GM18502 (cell line): Measurements from ENCODE around the gene FHL2.
"Not testable (repeated sequence)": the region's sequence is repeated elsewhere in the genome, so short reads cannot be mapped to it uniquely, and the experiment has no call there.

Source experiments
- ATAC-seq: cut with Tn5 transposase; IDR thresholded peaks from one replicate; pipeline ENCODE4 v1.9.1; 2021; ENCODE audit warnings: mild to moderate bottlenecking; ENCODE audit not compliant: unreplicated experiment, poor library complexity

FHL2 gene

DNA sequence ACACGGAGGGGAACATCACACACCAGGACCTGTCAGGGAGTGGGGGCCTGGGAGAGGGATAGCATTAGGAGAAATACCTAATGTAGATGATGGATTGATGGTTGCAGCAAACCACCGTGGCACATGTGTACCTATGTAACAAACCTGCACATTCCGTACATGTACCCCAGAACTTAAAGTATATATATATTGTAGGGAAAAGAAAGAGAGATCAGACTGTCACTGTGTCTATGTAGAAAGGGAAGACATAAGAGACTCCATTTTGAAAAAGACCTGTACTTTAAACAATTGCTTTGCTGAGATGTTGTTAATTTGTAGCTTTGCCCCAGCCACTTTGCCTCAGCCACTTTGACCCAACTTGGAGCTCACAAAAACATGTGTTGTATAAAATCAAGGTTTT, 26.0 kb upstream of the FHL2 start:
- not testable (repeated sequence) for ATAC-seq

DNA sequence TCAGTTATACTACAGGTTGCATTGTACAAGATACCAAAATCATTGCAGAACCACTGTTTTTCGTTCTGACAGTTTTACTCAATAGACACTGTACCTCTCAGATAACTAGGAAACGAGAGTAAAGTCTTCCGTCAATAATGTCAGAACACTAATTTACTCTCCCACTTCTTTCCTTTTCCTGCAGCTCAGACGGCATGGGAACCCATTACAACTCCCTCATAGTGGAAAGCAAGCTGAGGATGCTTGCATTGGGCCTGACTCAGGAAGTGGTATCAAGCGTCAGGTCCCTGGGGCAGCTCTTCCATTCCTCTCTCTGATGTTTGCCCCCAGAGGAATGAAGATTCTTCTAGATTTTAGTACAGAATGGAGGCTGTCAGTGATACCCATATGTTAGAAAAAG, 23.9 kb upstream of the FHL2 start:
- ATAC-seq = no peak

DNA sequence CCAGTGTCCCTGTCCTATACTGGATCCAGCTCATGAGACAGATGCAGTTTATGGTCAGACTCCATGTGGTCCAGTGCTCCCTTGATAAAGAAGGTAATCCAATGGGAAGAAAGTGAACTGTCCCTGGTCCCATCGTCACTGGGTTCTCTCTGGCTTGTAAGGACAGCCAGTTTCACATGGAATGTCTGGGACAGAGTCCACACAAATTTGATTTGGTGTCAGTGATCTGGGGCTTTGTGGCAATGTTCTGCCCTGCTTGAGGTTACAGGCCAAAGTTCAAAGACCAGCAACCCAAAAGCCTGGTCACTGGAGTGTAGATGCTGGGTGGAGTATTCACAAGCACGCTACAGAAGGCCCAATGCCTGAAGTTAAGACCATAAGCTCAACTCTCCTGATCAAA, 22.2 kb upstream of the FHL2 start:
- no peak for ATAC-seq

DNA sequence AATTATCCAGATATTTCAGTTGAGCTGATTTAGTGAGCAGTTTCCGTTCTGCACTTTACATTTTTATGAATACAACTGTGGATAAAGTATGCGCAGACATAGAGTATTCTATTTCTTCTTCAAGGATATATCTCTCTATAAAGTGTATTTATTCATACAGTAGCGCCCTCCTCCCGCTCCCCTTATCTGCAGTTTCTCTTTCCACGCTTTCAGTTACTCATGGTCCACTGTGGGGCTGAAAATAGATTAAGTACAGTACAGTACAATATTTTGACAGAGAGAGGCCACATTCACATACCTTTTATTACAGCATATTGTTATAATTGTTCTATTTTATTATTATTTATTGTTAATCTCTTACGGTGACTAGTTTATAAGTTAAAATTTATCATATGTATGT, 19.7 kb upstream of the FHL2 start:
- no peak for ATAC-seq

DNA sequence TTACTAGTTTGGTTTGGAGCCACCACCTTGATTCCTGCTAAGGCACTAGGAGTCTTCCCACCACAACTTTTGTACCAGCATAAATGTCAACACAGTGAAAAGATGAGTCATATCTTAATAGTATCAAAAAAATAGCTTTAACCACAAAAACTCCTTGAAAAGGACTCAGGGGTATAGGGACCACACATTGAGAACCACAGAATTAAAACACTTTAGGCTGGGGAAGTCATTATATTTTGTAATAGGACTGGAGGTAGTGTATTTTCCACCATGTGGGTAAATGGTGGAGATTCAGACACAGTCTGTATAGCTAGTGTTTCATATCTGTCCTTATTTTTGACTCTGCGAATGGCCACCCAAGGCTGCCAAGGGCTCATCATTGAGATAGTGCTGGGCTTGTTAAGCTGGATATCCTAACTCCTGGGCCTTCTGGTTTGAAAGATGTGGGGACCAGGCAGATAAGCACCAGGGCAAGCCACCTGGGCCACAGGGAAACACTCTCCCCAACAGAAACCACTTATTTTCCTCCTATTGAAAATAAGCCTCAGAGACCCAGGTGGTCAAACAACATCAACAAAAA, 19.1 kb upstream of the FHL2 start:
- ATAC-seq = no peak

DNA sequence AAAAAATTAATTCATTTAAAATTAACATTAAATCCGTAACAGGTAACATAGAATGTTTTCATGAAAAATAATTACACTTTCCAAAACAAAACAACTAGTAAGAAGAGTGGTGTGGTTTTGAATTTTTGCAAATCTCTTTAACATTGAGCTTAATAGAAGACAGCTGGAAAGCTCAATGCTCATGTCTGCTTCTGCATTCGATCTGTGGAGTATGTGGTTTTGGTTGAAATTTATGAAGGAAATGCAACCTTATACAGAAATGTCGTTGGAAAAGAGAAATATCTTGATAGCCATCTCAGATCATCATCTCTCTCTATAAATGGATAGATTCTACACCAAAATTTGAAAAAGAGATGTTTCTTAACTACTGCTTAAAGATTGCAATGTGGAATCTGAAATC, 17.3 kb upstream of the FHL2 start:
- ATAC-seq = no peak

DNA sequence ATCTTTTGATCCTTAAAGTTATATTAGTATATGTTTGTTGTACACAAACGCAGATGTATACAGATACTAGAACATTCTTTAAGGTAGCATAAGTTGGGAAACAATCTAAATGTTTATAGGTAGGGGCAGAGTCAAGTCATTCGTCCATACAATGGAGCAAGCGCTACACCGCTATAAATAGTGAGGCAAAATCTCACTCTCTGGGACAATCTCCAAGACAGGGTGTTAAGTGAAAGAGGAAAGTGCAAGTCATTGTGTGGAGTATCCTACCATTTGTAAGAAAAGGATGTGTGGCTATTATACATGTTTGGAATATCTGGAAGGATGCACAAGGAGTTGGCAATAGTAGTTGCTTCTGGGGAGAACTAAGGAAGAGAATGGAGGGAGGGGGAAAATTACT, 16.2 kb upstream of the FHL2 start:
- no peak for ATAC-seq

DNA sequence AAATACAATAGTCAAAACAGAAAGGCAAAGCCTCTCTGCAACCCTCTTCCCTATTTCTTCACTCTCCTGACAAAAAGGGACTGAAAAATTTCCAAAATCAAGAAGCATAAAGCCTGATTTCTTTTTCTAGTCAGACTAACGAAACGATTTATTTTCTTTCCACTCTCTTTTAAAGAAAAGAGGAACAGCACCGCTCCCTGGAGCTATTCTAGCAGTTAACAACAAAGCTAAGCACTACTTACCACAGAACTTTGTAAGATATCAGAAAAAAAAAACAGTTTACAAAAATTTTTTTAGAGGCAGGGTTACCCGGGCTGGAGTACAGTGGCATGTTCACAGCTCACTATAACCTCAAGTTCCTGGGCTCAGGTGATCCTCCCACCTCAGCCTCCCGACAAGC, 14.4 kb upstream of the FHL2 start:
- ATAC-seq = no peak

DNA sequence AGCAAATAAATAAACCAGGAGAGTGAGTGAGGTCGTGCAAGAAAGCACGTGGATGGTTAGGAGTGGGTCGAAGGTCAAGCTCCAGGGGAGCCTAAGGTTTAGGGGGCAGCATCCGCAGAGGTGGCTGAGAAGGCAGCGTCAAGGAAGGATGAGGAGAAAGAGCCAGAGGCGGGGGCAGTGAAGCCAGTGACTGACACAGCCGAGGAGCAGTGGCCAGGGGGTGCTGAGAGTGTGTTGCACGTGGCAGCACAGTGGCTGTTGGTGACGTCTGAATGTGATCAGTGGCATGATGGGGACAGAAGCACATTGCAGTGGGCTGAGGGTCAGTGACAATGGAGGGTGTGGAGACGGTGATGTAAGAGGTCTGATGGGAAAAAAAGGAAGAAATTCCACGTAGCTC, 13.7 kb upstream of the FHL2 start:
- ATAC-seq = no peak

DNA sequence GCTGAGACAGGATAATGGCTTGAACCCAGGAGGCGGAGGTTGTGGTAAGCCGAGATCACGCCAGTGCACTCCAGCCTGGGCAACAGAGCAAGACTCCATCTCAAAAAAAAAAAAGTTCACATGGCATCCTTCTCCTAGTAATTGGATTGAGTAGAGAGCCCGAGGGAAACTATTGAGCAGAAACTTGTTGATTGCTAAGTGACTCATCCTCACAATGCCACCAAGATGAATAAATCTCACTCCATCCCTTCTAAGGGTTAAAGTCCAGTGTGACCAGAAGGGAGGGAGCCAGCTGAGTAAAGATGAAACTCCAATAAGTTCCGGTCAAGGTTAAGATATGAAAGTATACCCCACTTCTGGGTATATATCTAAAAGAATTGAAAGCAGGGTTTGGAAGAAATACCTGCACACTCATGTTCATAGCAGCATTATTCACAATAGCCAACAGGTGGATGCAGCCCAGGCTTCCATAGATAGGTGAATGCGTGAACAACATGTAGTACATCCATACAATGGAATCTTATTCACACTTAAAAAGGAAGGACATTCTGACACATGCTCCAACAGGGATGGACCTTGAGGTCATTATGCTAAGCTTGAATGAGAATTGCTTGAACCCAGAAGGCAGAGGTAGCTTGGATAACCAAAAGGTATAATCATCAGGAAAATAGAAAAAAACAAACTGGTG, 13.0 kb upstream of the FHL2 start:
- no peak for ATAC-seq

DNA sequence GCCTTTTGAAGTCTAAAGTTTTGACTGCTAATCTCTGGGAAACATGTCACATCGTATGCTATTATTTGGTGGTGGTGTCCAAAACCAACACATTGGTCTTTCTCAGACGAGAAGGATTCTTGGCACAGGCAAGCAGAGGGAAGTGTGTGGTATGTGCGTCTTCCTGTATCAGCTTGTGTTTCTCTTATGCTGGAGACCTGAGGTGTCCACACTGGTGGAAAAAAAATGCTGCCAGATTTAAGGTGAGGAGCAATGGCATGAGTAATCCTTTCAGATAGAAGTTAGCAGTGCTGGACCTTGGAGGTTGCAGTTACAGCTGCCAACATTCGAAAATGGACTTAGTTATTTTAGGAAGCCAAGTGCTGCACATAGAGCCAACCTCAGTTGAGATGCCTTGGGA, 11.7 kb upstream of the FHL2 start:
- ATAC-seq = no peak

DNA sequence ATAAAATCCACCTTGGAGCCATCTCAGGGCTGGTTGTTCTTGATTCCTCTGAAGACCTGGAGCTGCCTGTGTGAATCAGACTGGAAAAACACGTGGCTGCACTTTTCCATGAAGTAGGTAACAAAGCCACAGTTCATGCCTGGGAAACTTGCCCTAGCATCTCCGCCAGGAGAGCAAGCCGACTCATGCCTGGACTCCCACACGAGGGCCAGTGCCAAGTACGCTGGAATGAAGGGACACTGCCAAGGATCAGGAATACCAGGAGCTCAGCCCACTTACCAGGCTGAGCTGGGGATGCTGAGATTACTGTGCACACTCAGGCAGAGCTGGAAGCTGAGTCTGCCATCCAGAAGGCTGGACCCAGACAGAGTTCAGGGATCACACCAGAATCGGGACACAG, 10.9 kb upstream of the FHL2 start:
- no peak for ATAC-seq

DNA sequence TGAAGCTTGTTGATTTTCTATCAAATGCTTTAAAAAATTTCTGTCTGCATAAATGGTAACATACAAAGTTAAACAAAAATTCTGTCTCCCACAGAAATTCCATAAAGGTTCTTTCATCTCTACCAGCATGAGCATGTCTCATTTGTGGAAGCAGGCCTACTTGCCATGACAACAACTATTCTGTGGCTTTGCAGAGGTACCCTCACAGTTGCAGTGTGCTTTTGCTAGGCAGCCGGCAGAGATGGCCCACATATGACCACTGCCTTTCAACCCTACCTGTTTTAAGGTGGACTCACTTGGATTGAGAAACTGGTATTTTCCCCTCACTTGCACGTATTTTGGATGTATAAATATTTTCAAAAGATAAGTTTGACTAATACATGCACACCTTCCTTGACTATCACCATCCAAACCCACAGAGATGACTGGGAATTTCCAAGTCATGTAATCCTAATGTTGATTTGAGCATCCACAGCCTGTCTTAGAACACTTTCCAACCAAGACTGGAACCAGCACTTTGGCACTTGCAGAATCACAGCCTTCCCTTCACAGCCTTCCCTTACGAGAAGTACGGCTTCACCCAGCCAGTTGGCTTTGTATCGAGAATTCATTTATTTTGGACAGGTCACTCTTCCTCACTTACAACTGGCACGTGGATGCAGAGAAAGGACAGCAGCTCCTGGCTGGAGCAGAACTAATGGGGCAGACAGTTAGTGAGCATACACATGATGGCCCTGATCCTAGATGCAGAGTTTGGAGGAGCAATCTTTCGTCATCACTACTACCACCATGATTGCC, 9.3 kb upstream of the FHL2 start:
- no peak for ATAC-seq

DNA sequence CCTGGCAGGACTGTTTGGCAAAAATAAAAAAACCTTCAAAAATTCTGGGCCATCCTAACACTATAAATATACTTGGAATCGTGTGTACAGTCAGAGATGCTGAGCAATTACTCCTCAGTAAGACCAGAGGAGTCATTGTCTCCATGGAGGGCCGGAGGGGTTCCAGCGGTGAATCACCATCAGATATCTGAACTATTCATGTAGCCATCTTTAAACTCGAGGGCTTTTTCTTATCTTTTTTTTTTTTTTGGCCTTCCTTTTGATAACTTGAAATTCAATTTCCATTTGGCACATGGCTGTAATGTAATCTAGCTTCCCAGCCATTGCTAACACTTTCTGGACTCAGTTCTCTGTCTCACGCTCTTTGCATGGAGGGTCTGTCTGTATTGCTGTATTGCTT, 7.4 kb upstream of the FHL2 start:
- no peak for ATAC-seq

DNA sequence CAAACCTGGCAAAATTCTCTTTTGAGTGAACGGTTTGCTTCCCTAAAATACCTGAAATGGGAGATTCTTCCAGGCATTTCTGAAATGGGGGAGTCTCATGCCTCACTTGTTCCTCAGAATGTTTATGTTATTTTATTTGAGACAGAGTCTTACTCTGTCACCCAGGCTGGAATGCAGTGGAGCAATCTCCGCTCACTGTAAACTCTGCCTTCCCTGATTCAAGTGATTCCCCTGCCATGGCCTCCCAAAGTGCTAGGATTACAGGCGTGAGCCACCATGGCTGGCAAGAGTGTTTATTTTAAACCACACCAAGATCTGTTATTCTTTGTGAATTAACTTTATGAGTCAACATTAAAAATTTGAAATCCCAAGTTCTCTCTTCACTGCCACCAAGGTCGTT, 6.4 kb upstream of the FHL2 start:
- no peak for ATAC-seq

DNA sequence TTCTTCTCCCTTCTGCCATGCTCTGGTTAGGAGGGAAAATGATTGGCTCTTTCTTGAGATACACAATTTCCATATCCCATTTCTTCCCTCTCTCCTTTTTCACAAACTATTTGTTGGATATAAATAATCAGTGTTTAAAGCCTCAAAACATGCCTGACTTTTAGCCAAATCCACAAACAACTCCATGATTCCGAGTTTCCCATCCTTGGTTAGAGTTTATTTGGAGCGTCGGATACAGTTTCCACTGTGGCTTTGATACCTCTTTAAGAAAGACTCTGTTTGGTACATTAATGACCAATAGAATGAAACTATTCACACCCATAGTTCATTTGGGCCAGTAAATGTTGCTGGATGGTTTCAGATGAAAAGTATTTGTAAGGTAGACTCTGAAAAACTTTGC, 5.9 kb upstream of the FHL2 start:
- no peak for ATAC-seq

DNA sequence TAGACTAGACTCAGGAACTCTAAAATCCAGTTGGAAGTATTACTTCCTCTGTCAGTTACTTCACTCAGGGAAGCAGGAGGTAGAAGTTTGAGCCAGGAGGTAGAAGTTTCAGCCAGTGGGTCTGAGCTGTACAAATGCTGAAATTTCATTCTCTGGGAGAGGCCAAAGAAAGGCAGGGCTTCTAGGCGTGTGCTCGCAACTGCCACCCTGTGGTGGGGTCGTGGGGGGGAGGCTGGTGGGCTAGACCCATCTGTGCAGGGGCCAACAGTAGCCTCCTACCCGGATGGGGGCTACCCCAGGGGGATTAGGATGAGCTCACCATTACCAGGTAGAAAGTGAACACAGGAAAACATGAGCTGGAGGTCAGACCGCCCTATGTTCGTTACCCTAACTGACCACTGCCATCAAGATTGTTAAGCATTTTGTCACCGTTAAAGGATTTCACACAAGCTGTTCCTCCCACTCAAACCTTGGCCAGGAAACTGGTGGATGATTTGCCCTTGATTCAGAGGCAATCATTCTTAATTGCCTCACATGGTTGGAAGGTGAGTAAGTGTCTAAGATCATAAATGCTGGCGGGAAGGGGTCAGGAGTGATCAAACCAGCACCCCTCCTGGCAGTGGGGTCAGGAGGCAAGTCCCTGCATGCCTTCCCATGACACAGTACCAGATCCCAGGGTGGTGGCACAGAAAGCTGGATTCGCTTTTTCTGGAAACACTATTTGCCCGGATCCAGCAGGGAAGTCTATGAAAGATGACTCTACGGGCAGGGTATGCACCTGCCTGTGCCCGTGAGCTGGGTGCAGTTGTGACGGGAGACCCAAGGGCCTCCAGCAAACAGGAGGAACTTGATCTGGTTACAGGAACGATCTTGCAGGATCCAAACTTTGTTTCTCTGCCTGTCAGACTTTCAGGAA, 5.2 kb upstream of the FHL2 start:
- ATAC-seq = no peak

DNA sequence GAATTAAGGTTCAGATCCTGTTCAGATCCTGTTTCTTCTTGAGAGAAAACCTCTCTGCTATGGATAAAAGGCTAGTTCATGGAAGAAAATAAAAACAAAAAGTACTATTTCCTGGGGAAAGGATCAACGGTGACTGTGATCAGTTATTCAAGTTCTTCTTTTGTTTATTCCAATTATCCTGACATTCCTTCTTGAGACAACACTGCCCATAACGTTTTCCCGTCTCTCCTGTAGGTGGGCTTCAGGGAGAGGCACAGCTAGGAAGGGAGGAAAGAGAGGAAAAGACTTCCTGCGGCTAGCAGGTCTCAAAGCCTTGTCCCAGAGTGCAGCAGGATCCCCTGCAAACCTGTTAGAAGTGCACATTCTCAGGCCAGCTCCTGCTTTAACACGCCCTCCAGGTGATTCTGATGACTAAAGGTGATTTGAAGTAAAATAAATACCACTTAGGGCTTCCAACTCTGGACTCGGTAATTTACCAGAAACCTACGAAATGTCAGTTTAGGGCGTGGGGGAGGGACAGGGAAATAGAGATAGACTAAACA, 4.5 kb upstream of the FHL2 start:
- no peak for ATAC-seq

DNA sequence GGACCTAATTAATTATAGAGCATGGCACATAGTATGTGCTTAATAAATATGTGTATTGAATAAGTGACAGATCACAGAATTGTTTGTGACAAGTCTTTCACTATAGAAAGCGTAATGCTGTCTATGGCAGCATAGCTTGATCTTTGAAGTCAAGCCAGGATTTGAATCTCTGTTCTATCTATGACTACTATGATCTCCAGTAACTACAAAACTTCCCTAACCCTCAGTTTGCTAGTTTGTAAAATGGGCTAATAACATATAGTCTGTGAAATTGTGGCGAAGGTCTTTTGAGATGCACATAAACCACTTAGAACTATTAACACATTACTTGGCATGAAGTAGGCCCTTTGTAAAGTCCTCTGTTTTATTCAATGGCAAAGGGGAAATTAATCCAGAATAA, 4.0 kb upstream of the FHL2 start:
- no peak for ATAC-seq

DNA sequence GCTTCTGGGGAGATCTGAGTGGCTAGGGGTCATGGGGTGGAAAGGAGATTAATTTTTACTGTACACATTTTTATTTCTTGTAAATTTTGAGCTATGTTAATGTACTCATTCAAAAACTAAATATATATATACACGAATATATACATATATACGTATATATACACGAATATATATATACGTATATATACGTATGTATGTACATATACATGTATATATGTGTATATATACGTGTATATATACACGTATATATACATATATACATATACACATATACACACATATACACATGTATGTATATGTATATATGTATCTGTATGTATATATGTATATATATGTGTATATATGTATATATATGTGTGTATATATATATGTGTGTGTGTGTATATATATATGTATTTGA, 3.0 kb upstream of the FHL2 start:
- no peak for ATAC-seq

DNA sequence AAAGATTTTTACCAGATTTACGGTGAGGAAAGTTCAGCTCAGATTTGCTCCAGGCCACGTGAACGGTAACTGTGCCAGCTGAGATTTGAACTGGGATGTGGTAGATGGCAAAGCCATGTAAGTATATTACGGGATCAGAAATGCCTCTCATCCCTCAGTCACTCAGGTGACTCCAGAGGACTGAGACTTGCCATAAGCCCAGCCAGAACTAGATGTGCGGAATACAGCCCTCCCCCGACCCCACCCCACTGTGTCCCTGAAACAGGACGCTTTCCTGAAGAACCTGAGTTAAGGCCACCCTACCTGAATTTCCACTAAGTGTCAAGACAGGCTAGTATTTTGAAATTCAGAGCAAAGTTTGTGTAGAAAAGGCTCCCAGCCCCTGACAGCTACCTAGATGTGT, 1.3 kb upstream of the FHL2 start:
- ATAC-seq = no peak
